Testis (tissue), 2 donors: ENCODE results near the gene HMSD.

Source experiments
- CTCF ChIP-seq, 3 experiments: fragments of 450-650 bp in 2 of 3; fragments of 200-600 bp in 1 of 3; sonication (generic) in 1 of 3; IDR thresholded peaks; one replicate each; pipeline ENCODE4 v1.5.1; 2016 to 2019; ENCODE audit warnings: antibody characterized with exemption in 3 of 3, mild to moderate bottlenecking in 2 of 3, moderate library complexity in 1 of 3
- POLR2A ChIP-seq: fragments of 450-650 bp; IDR thresholded peaks from one replicate; pipeline ENCODE4 v1.6.1; 2017; ENCODE audit warnings: antibody characterized with exemption, mild to moderate bottlenecking, moderate library complexity

GRCh38 chr18:63982361-63982760 lies 33.3 kb downstream of the HMSD start:
- TF ChIP-seq POLR2A: no peak
- no peak for TF ChIP-seq CTCF (IDR thresholded peaks at IDR 0.05)
